Hepatocyte (in vitro differentiated cells): ENCODE results near the gene UXS1.
"Not testable (repeated sequence)": the region's sequence is repeated elsewhere in the genome, so short reads cannot be mapped to it uniquely, and the experiment has no call there.

ENCODE experiments used
- EZH2 ChIP-seq: fragments of 200-600 bp; sonication (generic); IDR thresholded peaks from 2 replicates; pipeline ENCODE4 v1.6.1; 2016; ENCODE audit warnings: antibody characterized with exemption, mild to moderate bottlenecking, borderline replicate concordance
- EZH2phosphoT487 ChIP-seq: fragments of 200-600 bp; sonication (generic); IDR thresholded peaks from one replicate; pipeline ENCODE4 v1.6.1; 2018; ENCODE audit warnings: antibody characterized with exemption, mild to moderate bottlenecking, low read depth, moderate library complexity; ENCODE audit not compliant: unreplicated experiment, severe bottlenecking
- TF ChIP-seq, protein P1 (sequence below): fragments of 200-600 bp; sonication (generic); IDR thresholded peaks from 2 replicates; pipeline ENCODE4 v1.5.1; 2016; ENCODE audit warnings: antibody characterized with exemption, mild to moderate bottlenecking; ENCODE audit not compliant: poor library complexity

DNA sequence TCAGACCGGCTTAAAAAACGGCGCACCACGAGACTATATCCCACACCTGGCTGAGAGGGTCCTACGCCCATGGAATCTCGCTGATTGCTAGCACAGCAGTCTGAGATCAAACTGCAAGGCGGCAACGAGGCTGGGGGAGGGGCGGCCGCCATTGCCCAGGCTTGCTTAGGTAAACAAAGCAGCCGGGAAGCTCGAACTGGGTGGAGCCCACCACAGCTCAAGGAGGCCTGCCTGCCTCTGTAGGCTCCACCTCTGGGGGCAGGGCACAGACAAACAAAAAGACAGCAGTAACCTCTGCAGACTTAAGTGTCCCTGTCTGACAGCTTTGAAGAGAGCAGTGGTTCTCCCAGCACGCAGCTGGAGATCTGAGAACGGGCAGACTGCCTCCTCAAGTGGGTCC, 62.9 kb downstream of the UXS1 start:
- TF ChIP-seq EZH2, EZH2phosphoT487: not testable (repeated sequence)
- TF ChIP-seq, protein P1, sequence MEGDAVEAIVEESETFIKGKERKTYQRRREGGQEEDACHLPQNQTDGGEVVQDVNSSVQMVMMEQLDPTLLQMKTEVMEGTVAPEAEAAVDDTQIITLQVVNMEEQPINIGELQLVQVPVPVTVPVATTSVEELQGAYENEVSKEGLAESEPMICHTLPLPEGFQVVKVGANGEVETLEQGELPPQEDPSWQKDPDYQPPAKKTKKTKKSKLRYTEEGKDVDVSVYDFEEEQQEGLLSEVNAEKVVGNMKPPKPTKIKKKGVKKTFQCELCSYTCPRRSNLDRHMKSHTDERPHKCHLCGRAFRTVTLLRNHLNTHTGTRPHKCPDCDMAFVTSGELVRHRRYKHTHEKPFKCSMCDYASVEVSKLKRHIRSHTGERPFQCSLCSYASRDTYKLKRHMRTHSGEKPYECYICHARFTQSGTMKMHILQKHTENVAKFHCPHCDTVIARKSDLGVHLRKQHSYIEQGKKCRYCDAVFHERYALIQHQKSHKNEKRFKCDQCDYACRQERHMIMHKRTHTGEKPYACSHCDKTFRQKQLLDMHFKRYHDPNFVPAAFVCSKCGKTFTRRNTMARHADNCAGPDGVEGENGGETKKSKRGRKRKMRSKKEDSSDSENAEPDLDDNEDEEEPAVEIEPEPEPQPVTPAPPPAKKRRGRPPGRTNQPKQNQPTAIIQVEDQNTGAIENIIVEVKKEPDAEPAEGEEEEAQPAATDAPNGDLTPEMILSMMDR: not testable (repeated sequence)
